ENCODE measurements around the gene ITM2A. TPM values are rescaled to one million over a fixed set of nuclear protein-coding genes. Genes with fewer than 3 reads are reported as not detected.

ITM2A gene
- total RNA-seq, 1 experiment from 2014 or later: 29.9 TPM

- Mint-ChIP-seq H3K27ac (no peak overlapping the region), H3K4me3 (peak overlapping the region; percentile 72 to 89; a peak in 3 of 5 replicates), H3K9me3 (peaks cover 46 to 61% of the 10 kb centered on the region in 2 experiments), H3K36me3 (ENCODE audit: insufficient read depth in 1 of 3, low read depth in 3 of 3) (peaks cover 0 to 7% (median 2%) of the 10 kb centered on the region in 3 experiments; a peak in 3 of 7 replicates), H3K27me3 (ENCODE audit: low read depth) (no peaks in the 10 kb centered on the region), H3K4me1 (peaks cover 30 to 36% of the 10 kb centered on the region in 2 experiments)
- Histone ChIP-seq H3K79me2 (ENCODE audit: insufficient read depth, low read length) (no peaks in the 10 kb centered on the region), H3K27ac (ENCODE audit: insufficient read length, low read depth, low read length) (no peak overlapping the region), H3K79me1 (ENCODE audit: insufficient read depth, low read depth, low read length, poor library complexity, severe bottlenecking) (no peaks in the 10 kb centered on the region), H3K18ac (ENCODE audit: insufficient read length, low read depth, low read length) (no peak overlapping the region), H4K5ac (ENCODE audit: insufficient read length, low read depth, low read length) (no peak overlapping the region), H3K23ac (ENCODE audit: insufficient read length, low read depth, low read length) (no peak overlapping the region), H3K9ac (ENCODE audit: extremely low read depth, insufficient read length, low read length) (no peak overlapping the region), H3K27me3 (ENCODE audit: insufficient read depth, low read length) (no peaks in the 10 kb centered on the region), H2AFZ (ENCODE audit: low read length) (no peak overlapping the region), H3K4me2 (ENCODE audit: insufficient read depth, insufficient read length, low read length) (no peak overlapping the region), H3T11ph (ENCODE audit: low read length) (no peak overlapping the region), H3K56ac (ENCODE audit: insufficient read length, low read depth, low read length) (no peak overlapping the region), H3K23me2 (ENCODE audit: insufficient read length, low read depth, low read length, poor library complexity, severe bottlenecking) (peaks cover 13% of the 10 kb centered on the region), H3K14ac (ENCODE audit: insufficient read depth, low read length) (no peak overlapping the region), H4K20me1 (ENCODE audit: control insufficient read depth, insufficient read depth, insufficient read length) (no peaks in the 10 kb centered on the region), H2BK15ac (ENCODE audit: low read depth, low read length) (no peak overlapping the region), H2BK120ac (ENCODE audit: low read depth, low read length, poor library complexity, severe bottlenecking) (no peak overlapping the region), H4K91ac (ENCODE audit: insufficient read length, low read depth, low read length) (no peak overlapping the region), H3K4ac (ENCODE audit: low read depth, low read length) (no peak overlapping the region), H3K9me3 (ENCODE audit: control insufficient read depth, low read depth, low read length) (peaks cover 5% of the 10 kb centered on the region), H3K4me1 (ENCODE audit: insufficient read depth, low read length) (no peaks in the 10 kb centered on the region), H2BK5ac (ENCODE audit: insufficient read length, low read length) (no peak overlapping the region), H4K8ac (replicated peaks; ENCODE audit: insufficient read length, low read depth, low read length) (no peak overlapping the region), H2BK20ac (ENCODE audit: low read depth, low read length, poor library complexity, severe bottlenecking) (no peak overlapping the region), H2AK5ac (ENCODE audit: insufficient read length, low read length) (no peak overlapping the region), H2BK12ac (ENCODE audit: insufficient read length, low read depth, low read length) (no peak overlapping the region)
- TF ChIP-seq, protein P1, sequence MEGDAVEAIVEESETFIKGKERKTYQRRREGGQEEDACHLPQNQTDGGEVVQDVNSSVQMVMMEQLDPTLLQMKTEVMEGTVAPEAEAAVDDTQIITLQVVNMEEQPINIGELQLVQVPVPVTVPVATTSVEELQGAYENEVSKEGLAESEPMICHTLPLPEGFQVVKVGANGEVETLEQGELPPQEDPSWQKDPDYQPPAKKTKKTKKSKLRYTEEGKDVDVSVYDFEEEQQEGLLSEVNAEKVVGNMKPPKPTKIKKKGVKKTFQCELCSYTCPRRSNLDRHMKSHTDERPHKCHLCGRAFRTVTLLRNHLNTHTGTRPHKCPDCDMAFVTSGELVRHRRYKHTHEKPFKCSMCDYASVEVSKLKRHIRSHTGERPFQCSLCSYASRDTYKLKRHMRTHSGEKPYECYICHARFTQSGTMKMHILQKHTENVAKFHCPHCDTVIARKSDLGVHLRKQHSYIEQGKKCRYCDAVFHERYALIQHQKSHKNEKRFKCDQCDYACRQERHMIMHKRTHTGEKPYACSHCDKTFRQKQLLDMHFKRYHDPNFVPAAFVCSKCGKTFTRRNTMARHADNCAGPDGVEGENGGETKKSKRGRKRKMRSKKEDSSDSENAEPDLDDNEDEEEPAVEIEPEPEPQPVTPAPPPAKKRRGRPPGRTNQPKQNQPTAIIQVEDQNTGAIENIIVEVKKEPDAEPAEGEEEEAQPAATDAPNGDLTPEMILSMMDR (conservative IDR thresholded peaks at IDR 0.05): no peak
- WGBS (ENCODE audit: extremely low coverage, insufficient read length, low lambda C conversion rate): no CpG with 5 or more reads among the region's 1 CpG
- no peak for DNase-seq
These were observed 1.5 kb downstream of the ITM2A start for GRCh38 chrX:79365591-79365990.

Data from H9 (cell line).